ENCODE measurements around the gene CYP17A1. TPM values are rescaled to one million over a fixed set of nuclear protein-coding genes. Genes with fewer than 3 reads are reported as not detected.
A peak's percentile ranks its signal among the peaks of the same experiment; 100 is the strongest.
"Not testable (repeated sequence)": the region's sequence is repeated elsewhere in the genome, so short reads cannot be mapped to it uniquely, and the experiment has no call there.

CYP17A1 gene
- total RNA-seq, 4 donors from 2014 or later: not detected

- Histone ChIP-seq H3K27me3 (no peaks in the 10 kb centered on the region), H3K9me3 (no peaks in the 10 kb centered on the region), H3K36me3 (no peaks in the 10 kb centered on the region), H3K4me1 (no peaks in the 10 kb centered on the region), H3K4me3 (no peak overlapping the region), H3K27ac (no peak overlapping the region)
- WGBS: 88% methylated on average over 11 of the region's 11 CpGs
- TF ChIP-seq, protein P1, sequence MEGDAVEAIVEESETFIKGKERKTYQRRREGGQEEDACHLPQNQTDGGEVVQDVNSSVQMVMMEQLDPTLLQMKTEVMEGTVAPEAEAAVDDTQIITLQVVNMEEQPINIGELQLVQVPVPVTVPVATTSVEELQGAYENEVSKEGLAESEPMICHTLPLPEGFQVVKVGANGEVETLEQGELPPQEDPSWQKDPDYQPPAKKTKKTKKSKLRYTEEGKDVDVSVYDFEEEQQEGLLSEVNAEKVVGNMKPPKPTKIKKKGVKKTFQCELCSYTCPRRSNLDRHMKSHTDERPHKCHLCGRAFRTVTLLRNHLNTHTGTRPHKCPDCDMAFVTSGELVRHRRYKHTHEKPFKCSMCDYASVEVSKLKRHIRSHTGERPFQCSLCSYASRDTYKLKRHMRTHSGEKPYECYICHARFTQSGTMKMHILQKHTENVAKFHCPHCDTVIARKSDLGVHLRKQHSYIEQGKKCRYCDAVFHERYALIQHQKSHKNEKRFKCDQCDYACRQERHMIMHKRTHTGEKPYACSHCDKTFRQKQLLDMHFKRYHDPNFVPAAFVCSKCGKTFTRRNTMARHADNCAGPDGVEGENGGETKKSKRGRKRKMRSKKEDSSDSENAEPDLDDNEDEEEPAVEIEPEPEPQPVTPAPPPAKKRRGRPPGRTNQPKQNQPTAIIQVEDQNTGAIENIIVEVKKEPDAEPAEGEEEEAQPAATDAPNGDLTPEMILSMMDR (IDR thresholded peaks at IDR 0.05): no peak
- TF ChIP-seq POLR2A (IDR thresholded peaks at IDR 0.05) (no peak), POLR2AphosphoS5 (IDR thresholded peaks at IDR 0.05) (no peak), EP300 (IDR thresholded peaks at IDR 0.05) (no peak)
- DNase-seq (ENCODE audit: low spot score in 2 of 2): no peak
These were observed 4.7 kb upstream of the CYP17A1 start for GRCh38 chr10:102841827-102842345.

- not testable (repeated sequence) for H3K27me3 ChIP-seq; H3K4me3 ChIP-seq; H3K9me3 ChIP-seq; DNase-seq (ENCODE audit: low spot score in 2 of 2); H3K27ac ChIP-seq; H3K36me3 ChIP-seq
- H3K4me1 ChIP-seq: peaks cover 13% of the 10 kb centered on the region
- 67% methylated on average over 9 of the region's 9 CpGs for WGBS
These were observed 1.2 kb upstream of the CYP17A1 start for GRCh38 chr10:102838276-102838927.

GRCh38 chr10:102835007-102835482 lies 2.2 kb downstream of the CYP17A1 start:
- Histone ChIP-seq H3K36me3 (no peaks in the 10 kb centered on the region), H3K27me3 (no peaks in the 10 kb centered on the region), H3K9me3 (no peaks in the 10 kb centered on the region), H3K4me3 (no peak overlapping the region), H3K4me1 (peaks cover 13% of the 10 kb centered on the region), H3K27ac (no peak overlapping the region)
- DNase-seq (ENCODE audit: low spot score in 2 of 2): peak; percentile 79 to 85
- TF ChIP-seq, protein P1 (IDR thresholded peaks at IDR 0.05): peak; percentile 75 to 78
- TF ChIP-seq POLR2A (IDR thresholded peaks at IDR 0.05) (no peak), POLR2AphosphoS5 (IDR thresholded peaks at IDR 0.05) (no peak), EP300 (IDR thresholded peaks at IDR 0.05) (no peak)
- 53% methylated on average over 6 of the region's 11 CpGs for WGBS

DNA sequence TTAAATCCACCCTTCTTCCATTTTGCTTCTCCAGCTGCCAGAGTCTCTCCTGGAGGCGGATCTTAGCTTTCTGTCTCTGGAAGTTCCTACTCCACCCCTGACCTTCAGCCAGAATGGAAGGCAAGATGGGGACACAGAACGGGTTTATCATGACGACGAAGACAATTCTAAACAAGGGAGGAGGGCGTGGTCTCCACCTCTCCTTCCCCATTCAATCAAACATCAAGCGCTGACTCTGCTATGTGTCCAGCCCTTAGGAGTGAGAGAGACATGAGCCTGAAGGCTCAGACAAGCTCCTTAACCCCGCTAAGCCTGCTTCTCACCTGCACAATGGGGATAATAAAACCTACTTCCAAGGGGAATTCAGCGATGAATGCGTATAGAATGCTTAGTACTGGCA lies 3.1 kb downstream of the CYP17A1 start:
- H3K27ac ChIP-seq: no peak overlapping the region
- DNase-seq (ENCODE audit: low spot score in 2 of 2): no peak
- TF ChIP-seq, protein P1 (IDR thresholded peaks at IDR 0.05): no peak
- no peak for TF ChIP-seq POLR2A (IDR thresholded peaks at IDR 0.05)
- no peak for TF ChIP-seq EP300 (IDR thresholded peaks at IDR 0.05)
- TF ChIP-seq POLR2AphosphoS5 (IDR thresholded peaks at IDR 0.05): no peak
- no peaks in the 10 kb centered on the region for H3K27me3 ChIP-seq
- H3K4me1 ChIP-seq: peaks cover 13% of the 10 kb centered on the region
- no peaks in the 10 kb centered on the region for H3K9me3 ChIP-seq
- H3K4me3 ChIP-seq: no peak overlapping the region
- WGBS: 53% methylated on average over 9 of the region's 9 CpGs
- no peaks in the 10 kb centered on the region for H3K36me3 ChIP-seq

DNA sequence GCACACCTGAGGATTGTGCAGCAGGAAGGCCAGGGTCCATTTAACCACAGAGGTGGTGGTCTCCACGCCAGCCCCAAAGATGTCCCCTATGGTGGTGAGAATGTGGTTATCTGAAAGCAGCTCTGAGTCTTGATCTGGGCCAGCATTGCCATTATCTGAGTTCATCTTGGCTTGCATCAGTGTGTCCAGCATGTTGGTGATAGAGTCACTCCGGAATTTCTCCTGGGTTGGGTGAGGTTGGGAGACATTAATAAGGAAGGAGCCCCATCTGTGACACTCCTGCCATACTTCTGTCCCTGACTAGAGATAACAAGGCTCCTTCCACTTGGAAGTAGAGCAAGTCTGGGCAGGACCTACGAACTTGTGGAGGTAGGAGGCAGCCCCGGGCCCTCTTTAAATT lies 4.2 kb downstream of the CYP17A1 start:
- H3K27me3 ChIP-seq: no peaks in the 10 kb centered on the region
- H3K4me3 ChIP-seq: no peak overlapping the region
- H3K27ac ChIP-seq: no peak overlapping the region
- DNase-seq (ENCODE audit: low spot score in 2 of 2): no peak
- no peaks in the 10 kb centered on the region for H3K9me3 ChIP-seq
- H3K4me1 ChIP-seq: peaks cover 13% of the 10 kb centered on the region
- no peak for TF ChIP-seq EP300 (IDR thresholded peaks at IDR 0.05)
- TF ChIP-seq POLR2AphosphoS5 (IDR thresholded peaks at IDR 0.05): no peak
- TF ChIP-seq, protein P1 (IDR thresholded peaks at IDR 0.05): no peak
- TF ChIP-seq POLR2A (IDR thresholded peaks at IDR 0.05): no peak
- H3K36me3 ChIP-seq: no peaks in the 10 kb centered on the region
- WGBS: 77% methylated on average over 3 of the region's 4 CpGs

All from suprapubic skin (tissue), 4 donors.